ENCODE data around the gene HOXB3.

The HOXB3 gene

GRCh38 chr17:48553190-48553547, 36.9 kb downstream of the HOXB3 start:
- no peak for DNase-seq

- DNase-seq: no peak
These were observed 37.4 kb downstream of the HOXB3 start for GRCh38 chr17:48552466-48553189.

GRCh38 chr17:48551596-48552465, 38.2 kb downstream of the HOXB3 start:
- no peak for DNase-seq

- DNase-seq: no peak
These were observed 38.9 kb downstream of the HOXB3 start for GRCh38 chr17:48551214-48551555.

- no peak for DNase-seq
These were observed 39.4 kb downstream of the HOXB3 start for GRCh38 chr17:48550502-48551213.

- DNase-seq: no peak
These were observed 40.0 kb downstream of the HOXB3 start for GRCh38 chr17:48549914-48550501.

GRCh38 chr17:48549281-48549630, 40.8 kb downstream of the HOXB3 start:
- no peak for DNase-seq

- no peak for DNase-seq
These were observed 41.3 kb downstream of the HOXB3 start for GRCh38 chr17:48548523-48549280.

- DNase-seq: no peak
These were observed 42.1 kb downstream of the HOXB3 start for GRCh38 chr17:48547808-48548522.

GRCh38 chr17:48546924-48547807, 42.9 kb downstream of the HOXB3 start:
- DNase-seq: no peak

GRCh38 chr17:48546137-48546923, 43.7 kb downstream of the HOXB3 start:
- DNase-seq: no peak

- no peak for DNase-seq
These were observed 44.5 kb downstream of the HOXB3 start for GRCh38 chr17:48545539-48545938.

- DNase-seq: no peak
These were observed 45.0 kb downstream of the HOXB3 start, which contains the start of gene HOXB2 for GRCh38 chr17:48545022-48545375. TSS of gene HOXB2 (minus strand) at chr17:48545109. CDS start at chr17:48544911, 198 bp downstream.

- DNase-seq: no peak
These were observed 45.6 kb downstream of the HOXB3 start for GRCh38 chr17:48544349-48545021.

- DNase-seq: no peak
These were observed 46.1 kb downstream of the HOXB3 start for GRCh38 chr17:48543854-48544348.

GRCh38 chr17:48543107-48543853, 46.8 kb downstream of the HOXB3 start:
- no peak for DNase-seq

GRCh38 chr17:48542698-48543106, 47.3 kb downstream of the HOXB3 start:
- DNase-seq: no peak

GRCh38 chr17:48542114-48542656, 47.9 kb downstream of the HOXB3 start:
- DNase-seq: no peak

Measured in NCI-H2171 (cell line).